SU-DHL-6 (cell line): ENCODE measurements around the gene NHS.

Source experiments
- CTCF ChIP-seq: fragments of 200-600 bp; sonication (generic); IDR thresholded peaks from one replicate; pipeline ENCODE4 v1.5.1; 2017; ENCODE audit warnings: antibody characterized with exemption, mild to moderate bottlenecking, low read length, moderate library complexity; ENCODE audit not compliant: insufficient read depth, poor library complexity, severe bottlenecking
- EZH2phosphoT487 ChIP-seq: fragments of 200-600 bp; sonication (generic), shearing (Covaris generic); conservative IDR thresholded peaks from 2 replicates; pipeline ENCODE4 v1.6.1; 2018; ENCODE audit warnings: mild to moderate bottlenecking, antibody characterized with exemption, low read length, moderate library complexity, mixed read lengths

GRCh38 chrX:17555846-17556245 lies 180.8 kb downstream of the NHS start:
- TF ChIP-seq CTCF (no peak), EZH2phosphoT487 (no peak)
